B cell (primary cell): ENCODE results near the gene SRPRB. TPM values are rescaled to one million over a fixed set of nuclear protein-coding genes. Genes with fewer than 3 reads are reported as not detected.

Experiments
- ATAC-seq: fragments of 200-7000 bp; cut with Tn5 transposase; one replicate; pipeline ENCODE4 v1.10.0; 2021; ENCODE audit warnings: low read depth, mild to moderate bottlenecking, moderate number of reproducible peaks, moderate library complexity
- CTCF ChIA-PET: fragments of 350-600 bp; sonication (Branson Sonifier 250); formaldehyde crosslinking; loops from one replicate; lab custom pipeline; 2021; ENCODE audit warnings: antibody characterized with exemption, inconsistent platforms; lab: Charles Lee
- POLR2A ChIA-PET: fragments of 350-600 bp; sonication (Branson Sonifier 250); formaldehyde crosslinking; loops from one replicate; lab custom pipeline; 2021; ENCODE audit warnings: antibody characterized with exemption; lab: Charles Lee
- DNase-seq: peaks from one replicate; pipeline ENCODE4 v3.0.0; 2013
- H2AFZ ChIP-seq: 2 replicates; pipeline ENCODE4 v1.6.1; 2012; ENCODE audit warnings: mild to moderate bottlenecking, low read depth, low read length; ENCODE audit not compliant: insufficient read depth, poor library complexity, severe bottlenecking
- H3K27ac ChIP-seq, 2 donors: 1 replicate in 1 of 2; 2 replicates in 1 of 2; pipeline ENCODE4 v1.5.1; 2012 to 2013; ENCODE audit warnings: low read length in 2 of 2, mild to moderate bottlenecking in 2 of 2, moderate library complexity in 1 of 2
- H3K27me3 ChIP-seq, 4 experiments: fragments of 200-600 bp in 1 of 4; sonication (generic) in 1 of 4; replicated peaks in 1 of 4; 1 replicate in 2 of 4; 2 replicates in 2 of 4; pipeline versions ENCODE4 v1.6.1 to v1.7.0; 2013 to 2016; ENCODE audit warnings: low read length in 3 of 4, mild to moderate bottlenecking in 2 of 4, mixed read lengths in 1 of 4, moderate library complexity in 1 of 4; ENCODE audit not compliant: insufficient read depth in 4 of 4, control insufficient read depth in 3 of 4; ENCODE audit errors: control extremely low read depth in 1 of 4
- H3K36me3 ChIP-seq, 2 experiments: replicated peaks in 1 of 2; 1 replicate in 1 of 2; 2 replicates in 1 of 2; pipeline versions ENCODE4 v1.6.1 to v1.7.1; 2013; ENCODE audit warnings: low read length in 1 of 2; ENCODE audit not compliant: insufficient read depth in 2 of 2, control insufficient read depth in 1 of 2; ENCODE audit errors: control extremely low read depth in 1 of 2, extremely low read depth in 1 of 2
- H3K4me1 ChIP-seq, 2 donors: fragments of 200-600 bp in 1 of 2; sonication (generic) in 1 of 2; 1 replicate in 1 of 2; 2 replicates in 1 of 2; pipeline versions ENCODE4 v1.5.1 to v1.6.1; 2013 to 2017; ENCODE audit warnings: low read length in 2 of 2; ENCODE audit not compliant: control insufficient read depth in 2 of 2, insufficient read depth in 2 of 2
- H3K4me2 ChIP-seq: replicated peaks from 2 replicates; pipeline ENCODE3; 2012; ENCODE audit warnings: mild to moderate bottlenecking, low read depth, low read length; ENCODE audit not compliant: poor library complexity, severe bottlenecking
- H3K4me3 ChIP-seq, 5 experiments: fragments of 200-600 bp in 1 of 5; sonication (generic) in 1 of 5; 1 replicate in 3 of 5; 2 replicates in 2 of 5; pipeline versions ENCODE4 v1.5.1 to v1.7.0; 2011 to 2016; ENCODE audit warnings: low read length in 4 of 5, mild to moderate bottlenecking in 4 of 5, low read depth in 2 of 5, control low read depth in 1 of 5, moderate library complexity in 1 of 5; ENCODE audit not compliant: insufficient read depth in 1 of 5; ENCODE audit errors: control extremely low read depth in 1 of 5, extremely low read depth in 1 of 5
- H3K79me2 ChIP-seq: fragments of 200-600 bp; sonication (generic); one replicate; pipeline ENCODE4 v1.6.0; 2016; ENCODE audit warnings: low read length; ENCODE audit not compliant: control insufficient read depth, insufficient read depth
- H3K9ac ChIP-seq: fragments of 200-600 bp; sonication (generic); 2 replicates; pipeline ENCODE4 v1.6.1; 2017; ENCODE audit warnings: mild to moderate bottlenecking, low read length, moderate library complexity
- H3K9me3 ChIP-seq, 3 donors: one replicate each; pipeline versions ENCODE4 v1.6.1 to v1.7.1; 2013; ENCODE audit warnings: low read length in 2 of 3; ENCODE audit not compliant: control insufficient read depth in 2 of 3, insufficient read depth in 1 of 3; ENCODE audit errors: control extremely low read depth in 1 of 3
- H4K20me1 ChIP-seq: 2 replicates; pipeline ENCODE4 v1.6.0; 2012; ENCODE audit warnings: mild to moderate bottlenecking, low read length; ENCODE audit not compliant: insufficient read depth, control insufficient read depth, poor library complexity, severe bottlenecking
- H3K27ac Mint-ChIP-seq: one replicate; pipeline ENCODE4 v1.8.0; 2021; ENCODE audit warnings: mixed read lengths
- H3K27me3 Mint-ChIP-seq: one replicate; pipeline ENCODE4 v1.8.0; 2021; ENCODE audit warnings: mixed read lengths
- H3K4me1 Mint-ChIP-seq: one replicate; pipeline ENCODE4 v1.8.0; 2021; ENCODE audit warnings: mixed read lengths
- H3K4me3 Mint-ChIP-seq: one replicate; pipeline ENCODE4 v1.8.0; 2021; ENCODE audit warnings: mixed read lengths
- H3K9me3 Mint-ChIP-seq: one replicate; pipeline ENCODE4 v1.8.0; 2022; ENCODE audit warnings: mixed read lengths; ENCODE audit not compliant: insufficient read depth
- EZH2 ChIP-seq: IDR thresholded peaks from 2 replicates; pipeline ENCODE4 v1.6.1; 2012; ENCODE audit warnings: borderline replicate concordance, low read depth, mild to moderate bottlenecking, moderate library complexity, low read length; ENCODE audit not compliant: insufficient read depth, poor library complexity, severe bottlenecking
- WGBS: methylation state at CpG from one replicate; pipeline ENCODE4 v1.1.5; 2013; ENCODE audit warnings: missing lambda C conversion rate; ENCODE audit not compliant: insufficient coverage; 5-methylcytosine and 5-hydroxymethylcytosine counted together
- intact Hi-C: fragments of 100-400 bp; cut with micrococcal nuclease; formaldehyde crosslinking; loops from one replicate; pipeline ENCODE4 v1.10.0; 2022
- polyA plus RNA-seq: library from polyadenylated mRNA; depleted of rRNA; stranded (reverse); fragments of >200 nt; gene quantifications from 2 replicates; pipeline ENCODE4 v1.2.3, GENCODE V29; 2012
- total RNA-seq, 2 donors: library from RNA; stranded (reverse); fragments of 120-200 nt in 1 of 2; gene quantifications; 1 replicate in 1 of 2; 2 replicates in 1 of 2; pipeline versions ENCODE4 v1.2.3 to v1.2.4, GENCODE V29; 2013 to 2022
- TF ChIP-seq, protein P1 (sequence below): fragments of 200-600 bp; IDR thresholded peaks from one replicate; pipeline ENCODE4 v1.8.0; 2022; ENCODE audit warnings: antibody characterized with exemption, mild to moderate bottlenecking

Gene SRPRB
- total and polyA plus RNA-seq, 2 donors (not counting 1 experiment from before 2014, with no cell fraction given): 10.1 to 28.8 TPM

DNA sequence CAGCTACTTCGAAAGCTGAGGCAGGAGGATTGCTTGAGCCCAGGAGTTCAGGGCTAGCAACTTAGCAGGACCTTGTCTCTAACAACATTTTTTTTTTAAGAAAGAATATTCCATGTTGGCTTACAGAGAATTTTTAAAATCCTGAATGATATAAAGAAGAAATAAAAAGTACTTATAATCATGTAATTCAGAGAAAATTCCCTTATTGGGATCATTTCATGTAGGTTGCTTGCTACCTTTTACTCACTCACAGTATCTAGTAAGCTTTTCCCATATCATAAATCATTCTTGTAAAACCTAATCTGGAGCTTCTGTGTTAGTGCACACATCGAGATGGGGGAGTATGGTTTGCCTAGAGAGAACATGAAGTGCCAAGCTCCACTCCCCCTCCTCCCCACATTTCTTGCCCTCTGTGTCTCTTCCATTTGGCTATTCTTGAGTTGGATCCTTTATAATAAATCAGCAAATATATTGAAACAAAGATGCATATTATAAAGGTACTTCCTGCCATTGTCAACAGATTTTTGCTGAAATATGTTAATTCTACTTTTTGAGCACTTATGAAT, 45.8 kb upstream of the SRPRB start:
- H3K27me3 ChIP-seq: peaks cover 0 to 4% (median 0%) of the 10 kb centered on the region in 4 experiments
- intact Hi-C loops: no loop called here
- no peak for ATAC-seq
- no CpG with 5 or more reads among the region's 2 CpGs for WGBS
- ChIA-PET CTCF (no interaction called here), POLR2A (no interaction called here)
- H3K4me2 ChIP-seq: no peak overlapping the region
- no peaks in the 10 kb centered on the region for H3K4me1 Mint-ChIP-seq
- no peak overlapping the region for H3K9ac ChIP-seq
- H3K27ac Mint-ChIP-seq: no peak overlapping the region
- H3K27ac ChIP-seq: no peak overlapping the region
- TF ChIP-seq EZH2: no peak
- TF ChIP-seq, protein P1, sequence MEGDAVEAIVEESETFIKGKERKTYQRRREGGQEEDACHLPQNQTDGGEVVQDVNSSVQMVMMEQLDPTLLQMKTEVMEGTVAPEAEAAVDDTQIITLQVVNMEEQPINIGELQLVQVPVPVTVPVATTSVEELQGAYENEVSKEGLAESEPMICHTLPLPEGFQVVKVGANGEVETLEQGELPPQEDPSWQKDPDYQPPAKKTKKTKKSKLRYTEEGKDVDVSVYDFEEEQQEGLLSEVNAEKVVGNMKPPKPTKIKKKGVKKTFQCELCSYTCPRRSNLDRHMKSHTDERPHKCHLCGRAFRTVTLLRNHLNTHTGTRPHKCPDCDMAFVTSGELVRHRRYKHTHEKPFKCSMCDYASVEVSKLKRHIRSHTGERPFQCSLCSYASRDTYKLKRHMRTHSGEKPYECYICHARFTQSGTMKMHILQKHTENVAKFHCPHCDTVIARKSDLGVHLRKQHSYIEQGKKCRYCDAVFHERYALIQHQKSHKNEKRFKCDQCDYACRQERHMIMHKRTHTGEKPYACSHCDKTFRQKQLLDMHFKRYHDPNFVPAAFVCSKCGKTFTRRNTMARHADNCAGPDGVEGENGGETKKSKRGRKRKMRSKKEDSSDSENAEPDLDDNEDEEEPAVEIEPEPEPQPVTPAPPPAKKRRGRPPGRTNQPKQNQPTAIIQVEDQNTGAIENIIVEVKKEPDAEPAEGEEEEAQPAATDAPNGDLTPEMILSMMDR: no peak
- H3K4me3 ChIP-seq: no peak overlapping the region
- H4K20me1 ChIP-seq: no peaks in the 10 kb centered on the region
- no peak for DNase-seq
- no peaks in the 10 kb centered on the region for H3K9me3 ChIP-seq
- H3K27me3 Mint-ChIP-seq: peaks cover 14% of the 10 kb centered on the region
- no peak overlapping the region for H2AFZ ChIP-seq
- H3K4me3 Mint-ChIP-seq: no peak overlapping the region
- no peaks in the 10 kb centered on the region for H3K4me1 ChIP-seq
- H3K9me3 Mint-ChIP-seq: no peaks in the 10 kb centered on the region
- no peaks in the 10 kb centered on the region for H3K36me3 ChIP-seq
- H3K79me2 ChIP-seq: no peaks in the 10 kb centered on the region

DNA sequence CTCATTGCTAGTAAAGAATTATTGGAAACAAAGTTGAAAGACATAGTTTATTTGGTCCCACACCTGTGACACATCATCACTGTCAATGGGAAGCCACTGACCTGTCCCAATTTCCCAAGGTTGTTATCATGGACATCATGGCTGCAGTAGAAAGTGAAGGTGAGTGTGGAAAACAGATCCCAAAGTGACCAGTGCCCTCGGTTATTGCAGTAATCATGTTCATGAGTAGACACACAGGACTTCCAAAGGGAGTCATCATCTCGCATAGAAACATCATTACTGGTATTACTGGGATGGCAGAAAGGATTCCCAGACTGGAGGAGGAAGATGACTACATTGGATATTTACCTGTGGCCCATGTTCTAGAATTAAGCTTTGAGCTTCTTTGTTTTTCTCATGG, 44.7 kb upstream of the SRPRB start:
- H3K4me1 ChIP-seq: no peaks in the 10 kb centered on the region
- H3K4me1 Mint-ChIP-seq: no peaks in the 10 kb centered on the region
- no peak overlapping the region for H3K9ac ChIP-seq
- H4K20me1 ChIP-seq: no peaks in the 10 kb centered on the region
- no peak overlapping the region for H3K27ac ChIP-seq
- 100% methylated on average over 2 of the region's 2 CpGs for WGBS
- H3K9me3 Mint-ChIP-seq: no peaks in the 10 kb centered on the region
- H3K4me3 ChIP-seq: no peak overlapping the region
- ChIA-PET POLR2A (no interaction called here), CTCF (no interaction called here)
- peaks cover 16% of the 10 kb centered on the region for H3K27me3 Mint-ChIP-seq
- no peaks in the 10 kb centered on the region for H3K9me3 ChIP-seq
- DNase-seq (no peak), ATAC-seq (no peak)
- no peaks in the 10 kb centered on the region for H3K36me3 ChIP-seq
- no peak overlapping the region for H3K27ac Mint-ChIP-seq
- no peak overlapping the region for H3K4me3 Mint-ChIP-seq
- intact Hi-C loops: no loop called here
- TF ChIP-seq EZH2: no peak
- TF ChIP-seq, protein P1: no peak
- no peaks in the 10 kb centered on the region for H3K79me2 ChIP-seq
- H2AFZ ChIP-seq: no peak overlapping the region
- H3K27me3 ChIP-seq: peaks cover 0 to 4% (median under 1%) of the 10 kb centered on the region in 4 experiments
- no peak overlapping the region for H3K4me2 ChIP-seq
